Measurements from ENCODE around the gene PYGM.

- TF ChIP-seq CTCF (IDR thresholded peaks at IDR 0.05): no peak
- no peak for TF ChIP-seq POLR2A (IDR thresholded peaks at IDR 0.05)
These were observed 4.0 kb downstream of the PYGM start for GRCh38 chr11:64755681-64756361.

All from lower leg skin (tissue), 3 donors.